ENCODE measurements around the gene NLRP5.

DNA sequence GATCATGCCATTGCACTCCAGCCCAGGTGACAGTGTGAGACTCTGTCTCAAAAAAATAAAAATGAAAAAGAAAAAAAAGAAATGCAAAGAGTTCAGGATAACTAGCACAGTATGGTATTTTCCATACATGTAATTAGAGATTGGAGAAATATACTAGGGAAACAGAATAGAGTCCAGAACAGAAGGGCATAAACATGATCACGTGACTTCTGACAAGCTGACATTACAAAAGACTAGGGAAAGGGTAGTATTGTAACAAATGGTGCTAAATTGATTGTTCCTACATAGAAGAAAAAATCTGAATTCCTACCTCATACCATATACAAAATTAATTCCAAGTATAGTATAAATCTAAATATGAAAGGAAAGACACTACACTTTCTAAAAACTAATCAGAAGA lies 1.3 kb upstream of the NLRP5 start:
- no peak for TF ChIP-seq CTCF (conservative IDR thresholded peaks at IDR 0.05; ENCODE audit: low read depth, low read length)
- TF ChIP-seq BHLHE40 (IDR thresholded peaks at IDR 0.05; ENCODE audit: low read depth, low read length), result no peak
- no peak for TF ChIP-seq RCOR1 (IDR thresholded peaks at IDR 0.05; ENCODE audit: insufficient replicate concordance, low read length)
- TF ChIP-seq POLR2A (IDR thresholded peaks at IDR 0.05; ENCODE audit: low read depth, low read length), result no peak
- no peak for TF ChIP-seq ELK1 (IDR thresholded peaks at IDR 0.05; ENCODE audit: borderline replicate concordance, low read depth, low read length)
- no peak for TF ChIP-seq CEBPB (IDR thresholded peaks at IDR 0.05; ENCODE audit: low read depth, low read length)
- TF ChIP-seq MXI1 (IDR thresholded peaks at IDR 0.05; ENCODE audit: borderline replicate concordance, low read depth, low read length), result no peak
- TF ChIP-seq SMC3 (IDR thresholded peaks at IDR 0.05; ENCODE audit: low read depth, low read length), result no peak
- TF ChIP-seq CHD1 (IDR thresholded peaks at IDR 0.05; ENCODE audit: low read depth, low read length), result no peak
- TF ChIP-seq FOS (IDR thresholded peaks at IDR 0.05; ENCODE audit: low read depth, low read length), result no peak
- TF ChIP-seq, protein P1, sequence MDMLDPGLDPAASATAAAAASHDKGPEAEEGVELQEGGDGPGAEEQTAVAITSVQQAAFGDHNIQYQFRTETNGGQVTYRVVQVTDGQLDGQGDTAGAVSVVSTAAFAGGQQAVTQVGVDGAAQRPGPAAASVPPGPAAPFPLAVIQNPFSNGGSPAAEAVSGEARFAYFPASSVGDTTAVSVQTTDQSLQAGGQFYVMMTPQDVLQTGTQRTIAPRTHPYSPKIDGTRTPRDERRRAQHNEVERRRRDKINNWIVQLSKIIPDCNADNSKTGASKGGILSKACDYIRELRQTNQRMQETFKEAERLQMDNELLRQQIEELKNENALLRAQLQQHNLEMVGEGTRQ (IDR thresholded peaks at IDR 0.05; ENCODE audit: low read depth, low read length), result no peak
- TF ChIP-seq RAD21 (IDR thresholded peaks at IDR 0.05; ENCODE audit: low read length), result no peak
- TF ChIP-seq NFE2L2 (IDR thresholded peaks at IDR 0.05; ENCODE audit: low read depth, low read length), result no peak
